IMR-90 (cell line): ENCODE measurements around the gene DHRS7C. TPM values are rescaled to one million over a fixed set of nuclear protein-coding genes. Genes with fewer than 3 reads are reported as not detected.

Experiments used
- ATAC-seq: fragments of 200-7000 bp; cut with Tn5 transposase; 2 replicates; pipeline ENCODE4 v1.9.1; 2020; ENCODE audit warnings: low read depth, mild to moderate bottlenecking, moderate library complexity
- BruUV-seq: library from RNA; stranded (reverse); fragments of 400-500 nt; replicated peaks from 2 replicates; lab custom pipeline; 2021; lab: Mats Ljungman, UMichigan
- CTCF ChIA-PET: fragments of 300-600 bp; formaldehyde crosslinking; extraction: SDS; loops from one replicate; lab custom pipeline; 2021; ENCODE audit warnings: antibody characterized with exemption; lab: Yijun Ruan, JAX
- POLR2A ChIA-PET: fragments of 300-600 bp; sonication (Branson Sonifier 250); formaldehyde crosslinking; loops from one replicate; lab custom pipeline; 2022; ENCODE audit warnings: antibody characterized with exemption; ENCODE audit not compliant: unreplicated experiment; lab: Charles Lee
- DNase-seq: peaks from one replicate; pipeline ENCODE4 v3.0.0; 2013
- H2AFZ ChIP-seq: replicated peaks from 2 replicates; pipeline ENCODE3; 2013; ENCODE audit warnings: low read length, mild to moderate bottlenecking; ENCODE audit not compliant: poor library complexity
- H2AK5ac ChIP-seq: 2 replicates; pipeline ENCODE4 v1.6.1; 2013; ENCODE audit warnings: low read depth, low read length, inconsistent platforms
- H2AK9ac ChIP-seq: replicated peaks from 2 replicates; pipeline ENCODE3; 2013; ENCODE audit warnings: mild to moderate bottlenecking, low read depth, low read length, moderate library complexity; ENCODE audit not compliant: poor library complexity
- H2BK120ac ChIP-seq: 2 replicates; pipeline ENCODE4 v1.6.1; 2013; ENCODE audit warnings: low read depth, low read length, inconsistent platforms
- H2BK15ac ChIP-seq: 3 replicates; pipeline ENCODE4 v1.6.1; 2013; ENCODE audit warnings: low read depth, low read length, inconsistent platforms
- H2BK20ac ChIP-seq: 2 replicates; pipeline ENCODE4 v1.6.1; 2013; ENCODE audit warnings: low read depth, mild to moderate bottlenecking, inconsistent platforms, low read length, moderate library complexity
- H2BK5ac ChIP-seq: 2 replicates; pipeline ENCODE4 v1.6.1; 2013; ENCODE audit warnings: mild to moderate bottlenecking, low read depth, low read length, inconsistent platforms; ENCODE audit not compliant: poor library complexity, severe bottlenecking
- H3K14ac ChIP-seq: replicated peaks from 2 replicates; pipeline ENCODE4 v1.6.1; 2013; ENCODE audit warnings: low read depth, low read length, inconsistent platforms
- H3K18ac ChIP-seq: 2 replicates; pipeline ENCODE4 v1.6.1; 2013; ENCODE audit warnings: low read depth, low read length, control low read depth
- H3K23ac ChIP-seq: 2 replicates; pipeline ENCODE4 v1.6.1; 2013; ENCODE audit warnings: low read depth, low read length, inconsistent platforms
- H3K27ac ChIP-seq: 2 replicates; pipeline ENCODE4 v1.5.1; 2013; ENCODE audit warnings: mild to moderate bottlenecking, control low read depth, low read length; ENCODE audit not compliant: insufficient read depth
- H3K27me3 ChIP-seq: 2 replicates; pipeline ENCODE4 v1.6.1; 2013; ENCODE audit warnings: low read length; ENCODE audit not compliant: control insufficient read depth, insufficient read depth
- H3K36me3 ChIP-seq: 2 replicates; pipeline ENCODE4 v1.6.1; 2013; ENCODE audit warnings: low read length, mixed read lengths; ENCODE audit not compliant: control insufficient read depth, insufficient read depth
- H3K4ac ChIP-seq: 2 replicates; pipeline ENCODE4 v1.6.1; 2013; ENCODE audit warnings: low read depth, low read length, inconsistent platforms
- H3K4me1 ChIP-seq: 2 replicates; pipeline ENCODE4 v1.6.1; 2013; ENCODE audit warnings: low read length, mixed read lengths; ENCODE audit not compliant: control insufficient read depth, insufficient read depth
- H3K4me2 ChIP-seq: 2 replicates; pipeline ENCODE4 v1.6.1; 2013; ENCODE audit warnings: low read depth, mild to moderate bottlenecking, control low read depth, low read length, moderate library complexity
- H3K4me3 ChIP-seq: 2 replicates; pipeline ENCODE4 v1.5.1; 2013; ENCODE audit warnings: low read depth, mild to moderate bottlenecking, control low read depth, low read length, moderate library complexity; ENCODE audit not compliant: insufficient read depth
- H3K56ac ChIP-seq: 2 replicates; pipeline ENCODE4 v1.6.1; 2013; ENCODE audit warnings: low read length, inconsistent platforms; ENCODE audit not compliant: insufficient read depth; ENCODE audit errors: extremely low read depth
- H3K79me1 ChIP-seq, 2 experiments: 2 replicates each; pipeline ENCODE4 v1.6.1; 2013; ENCODE audit warnings: low read length in 2 of 2, inconsistent platforms in 1 of 2, low read depth in 1 of 2
- H3K9ac ChIP-seq: 2 replicates; pipeline ENCODE4 v1.6.1; 2013; ENCODE audit warnings: low read depth, low read length, control low read depth
- H3K9me1 ChIP-seq: 2 replicates; pipeline ENCODE4 v1.6.1; 2013; ENCODE audit warnings: low read length, inconsistent platforms; ENCODE audit not compliant: insufficient read depth
- H3K9me3 ChIP-seq: 2 replicates; pipeline ENCODE4 v1.6.1; 2013; ENCODE audit warnings: low read length; ENCODE audit not compliant: control insufficient read depth, insufficient read depth
- H4K20me1 ChIP-seq: 2 replicates; pipeline ENCODE4 v1.6.1; 2013; ENCODE audit warnings: low read length, inconsistent platforms; ENCODE audit not compliant: insufficient read depth
- H4K5ac ChIP-seq: 2 replicates; pipeline ENCODE4 v1.6.1; 2013; ENCODE audit warnings: mild to moderate bottlenecking, low read depth, low read length, control low read depth
- H4K8ac ChIP-seq, 2 experiments: 2 replicates each; pipeline ENCODE4 v1.6.1; 2013; ENCODE audit warnings: low read depth in 2 of 2, low read length in 2 of 2, control low read depth in 1 of 2, inconsistent platforms in 1 of 2
- H4K91ac ChIP-seq: 2 replicates; pipeline ENCODE4 v1.6.1; 2013; ENCODE audit warnings: low read depth, low read length, inconsistent platforms; ENCODE audit not compliant: insufficient read depth
- BHLHE40 ChIP-seq: fragments of 150-350 bp; IDR thresholded peaks from 2 replicates; pipeline ENCODE4 v1.6.1; 2016; ENCODE audit warnings: mild to moderate bottlenecking, low read depth, low read length
- CEBPB ChIP-seq: IDR thresholded peaks from 2 replicates; pipeline ENCODE4 v1.6.1; 2012; ENCODE audit warnings: low read depth, low read length, improper control_type of control experiment
- CHD1 ChIP-seq: IDR thresholded peaks from 2 replicates; pipeline ENCODE4 v1.6.1; 2012; ENCODE audit warnings: low read depth, low read length, improper control_type of control experiment
- FOS ChIP-seq: fragments of 150-350 bp; IDR thresholded peaks from 2 replicates; pipeline ENCODE4 v1.6.1; 2016; ENCODE audit warnings: low read depth, low read length
- MAFK ChIP-seq: IDR thresholded peaks from 2 replicates; pipeline ENCODE4 v1.6.1; 2012; ENCODE audit warnings: low read depth, low read length, improper control_type of control experiment
- MAZ ChIP-seq: IDR thresholded peaks from 2 replicates; pipeline ENCODE4 v1.6.1; 2012; ENCODE audit warnings: low read depth, mild to moderate bottlenecking, low read length, improper control_type of control experiment, moderate library complexity, borderline replicate concordance
- MXI1 ChIP-seq: IDR thresholded peaks from 2 replicates; pipeline ENCODE4 v1.6.1; 2012; ENCODE audit warnings: low read depth, mild to moderate bottlenecking, low read length, moderate library complexity, borderline replicate concordance
- NFE2L2 ChIP-seq: fragments of 150-350 bp; IDR thresholded peaks from 2 replicates; pipeline ENCODE4 v1.6.1; 2016; ENCODE audit warnings: low read depth, mild to moderate bottlenecking, low read length
- POLR2A ChIP-seq: IDR thresholded peaks from 2 replicates; pipeline ENCODE4 v1.6.1; 2012; ENCODE audit warnings: mild to moderate bottlenecking, low read depth, low read length
- RAD21 ChIP-seq: IDR thresholded peaks from 2 replicates; pipeline ENCODE4 v1.6.1; 2012; ENCODE audit warnings: low read length, improper control_type of control experiment
- RCOR1 ChIP-seq: IDR thresholded peaks from 2 replicates; pipeline ENCODE4 v1.6.1; 2012; ENCODE audit warnings: mild to moderate bottlenecking, low read length, improper control_type of control experiment; ENCODE audit not compliant: insufficient replicate concordance
- RFX5 ChIP-seq: IDR thresholded peaks from 2 replicates; pipeline ENCODE4 v1.8.0; 2012; ENCODE audit warnings: low read depth, mild to moderate bottlenecking, low read length, moderate library complexity
- SMC3 ChIP-seq: fragments of 150-350 bp; IDR thresholded peaks from 2 replicates; pipeline ENCODE4 v1.6.1; 2016; ENCODE audit warnings: low read depth, mild to moderate bottlenecking, antibody characterized with exemption, low read length, moderate library complexity
- WGBS, 2 experiments: methylation state at CpG; one replicate each; pipeline versions ENCODE4 v1.1.5 to v1.1.7; 2013; ENCODE audit warnings: missing lambda C conversion rate in 2 of 2; ENCODE audit not compliant: insufficient read length in 1 of 2; ENCODE audit errors: extremely low coverage in 2 of 2; 5-methylcytosine and 5-hydroxymethylcytosine counted together
- dilution Hi-C: fragments of 300-500 bp; cut with HindIII; formaldehyde crosslinking; loops from one replicate; pipeline ENCODE4 v1.14.3; 2018; ENCODE audit warnings: low sequenced_read_pairs; ENCODE audit not compliant: unreplicated experiment
- in situ Hi-C: fragments of 300-500 bp; cut with MboI; formaldehyde crosslinking; loops from 3 replicates; pipeline ENCODE4 v1.14.3; 2019; ENCODE audit warnings: low sequenced_read_pairs, inconsistent platforms, mixed read lengths
- intact Hi-C: fragments of 100-400 bp; cut with micrococcal nuclease; formaldehyde crosslinking; loops from 2 replicates; pipeline ENCODE4 v1.10.0; 2022
- polyA plus RNA-seq, 3 experiments: library from polyadenylated mRNA; depleted of rRNA; stranded (reverse); fragments of >200 nt; gene quantifications; 2 replicates each; pipeline ENCODE4 v1.2.3, GENCODE V29; 2012; ENCODE audit warnings: low replicate concordance in 1 of 3
- total RNA-seq: library from RNA; depleted of rRNA; stranded (reverse); fragments of >200 nt; gene quantifications from 2 replicates; pipeline ENCODE4 v1.2.3, GENCODE V29; 2012
- TF ChIP-seq, protein P1 (sequence below): fragments of 150-350 bp; IDR thresholded peaks from 2 replicates; pipeline ENCODE4 v1.6.1; 2017; ENCODE audit warnings: mild to moderate bottlenecking, antibody characterized with exemption, low read length, low read depth
- TF ChIP-seq, protein P2 (sequence below): conservative IDR thresholded peaks from 2 replicates; pipeline ENCODE4 v1.5.1; 2012; ENCODE audit warnings: mild to moderate bottlenecking, low read depth, low read length, improper control_type of control experiment
- TF ChIP-seq, protein P3 (sequence below): fragments of 150-350 bp; IDR thresholded peaks from 2 replicates; pipeline ENCODE4 v1.6.1; 2016; ENCODE audit warnings: low read depth, mild to moderate bottlenecking, low read length, moderate library complexity, borderline replicate concordance

The DHRS7C gene
- total and polyA plus RNA-seq, 2 of the 4 experiments (the other 2 are of a cell fraction), result not detected

DNA sequence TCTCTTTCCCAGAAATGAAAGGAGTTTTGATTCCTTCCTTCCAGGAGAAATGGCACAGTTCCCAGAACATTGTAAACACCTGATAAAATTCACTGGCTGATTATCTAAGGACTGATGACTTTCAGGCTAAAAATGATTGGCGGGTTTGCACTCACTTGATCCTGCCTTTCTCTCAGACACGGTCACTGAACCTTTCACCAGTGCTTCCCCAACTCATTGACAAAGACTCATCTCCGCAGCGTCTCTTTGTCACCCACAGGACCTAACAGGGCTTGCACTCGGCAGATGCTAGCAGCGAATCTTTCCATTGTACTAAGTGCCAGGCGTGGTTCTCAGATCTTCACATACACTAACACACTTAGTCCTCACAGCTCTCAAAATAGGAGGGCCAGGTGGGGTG is 7.3 kb upstream of the DHRS7C start:
- Histone ChIP-seq H2AK5ac (no peak overlapping the region), H2BK20ac (no peak overlapping the region), H2AK9ac (no peak overlapping the region), H4K91ac (no peak overlapping the region), H3K18ac (no peak overlapping the region), H3K14ac (no peak overlapping the region), H3K36me3 (no peaks in the 10 kb centered on the region), H3K9ac (no peak overlapping the region), H3K23ac (no peak overlapping the region), H4K5ac (no peak overlapping the region), H3K9me1 (no peaks in the 10 kb centered on the region), H3K56ac (no peak overlapping the region), H3K79me1 (no peaks in the 10 kb centered on the region), H2BK120ac (no peak overlapping the region), H4K8ac (no peak overlapping the region), H3K27me3 (no peaks in the 10 kb centered on the region), H3K9me3 (no peaks in the 10 kb centered on the region), H3K4ac (no peak overlapping the region), H2BK15ac (no peak overlapping the region), H4K20me1 (no peaks in the 10 kb centered on the region), H3K4me2 (no peak overlapping the region), H2AFZ (no peak overlapping the region), H3K4me3 (no peak overlapping the region), H3K4me1 (no peaks in the 10 kb centered on the region), H2BK5ac (no peak overlapping the region), H3K27ac (no peak overlapping the region)
- dilution Hi-C loops, result no loop called here
- TF ChIP-seq, protein P1, sequence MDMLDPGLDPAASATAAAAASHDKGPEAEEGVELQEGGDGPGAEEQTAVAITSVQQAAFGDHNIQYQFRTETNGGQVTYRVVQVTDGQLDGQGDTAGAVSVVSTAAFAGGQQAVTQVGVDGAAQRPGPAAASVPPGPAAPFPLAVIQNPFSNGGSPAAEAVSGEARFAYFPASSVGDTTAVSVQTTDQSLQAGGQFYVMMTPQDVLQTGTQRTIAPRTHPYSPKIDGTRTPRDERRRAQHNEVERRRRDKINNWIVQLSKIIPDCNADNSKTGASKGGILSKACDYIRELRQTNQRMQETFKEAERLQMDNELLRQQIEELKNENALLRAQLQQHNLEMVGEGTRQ, result no peak
- TF ChIP-seq FOS (no peak), NFE2L2 (no peak), SMC3 (no peak), MXI1 (no peak), MAFK (no peak), MAZ (no peak), CEBPB (no peak), RFX5 (no peak), RCOR1 (no peak), BHLHE40 (no peak), CHD1 (no peak), POLR2A (no peak), RAD21 (no peak)
- TF ChIP-seq, protein P2, sequence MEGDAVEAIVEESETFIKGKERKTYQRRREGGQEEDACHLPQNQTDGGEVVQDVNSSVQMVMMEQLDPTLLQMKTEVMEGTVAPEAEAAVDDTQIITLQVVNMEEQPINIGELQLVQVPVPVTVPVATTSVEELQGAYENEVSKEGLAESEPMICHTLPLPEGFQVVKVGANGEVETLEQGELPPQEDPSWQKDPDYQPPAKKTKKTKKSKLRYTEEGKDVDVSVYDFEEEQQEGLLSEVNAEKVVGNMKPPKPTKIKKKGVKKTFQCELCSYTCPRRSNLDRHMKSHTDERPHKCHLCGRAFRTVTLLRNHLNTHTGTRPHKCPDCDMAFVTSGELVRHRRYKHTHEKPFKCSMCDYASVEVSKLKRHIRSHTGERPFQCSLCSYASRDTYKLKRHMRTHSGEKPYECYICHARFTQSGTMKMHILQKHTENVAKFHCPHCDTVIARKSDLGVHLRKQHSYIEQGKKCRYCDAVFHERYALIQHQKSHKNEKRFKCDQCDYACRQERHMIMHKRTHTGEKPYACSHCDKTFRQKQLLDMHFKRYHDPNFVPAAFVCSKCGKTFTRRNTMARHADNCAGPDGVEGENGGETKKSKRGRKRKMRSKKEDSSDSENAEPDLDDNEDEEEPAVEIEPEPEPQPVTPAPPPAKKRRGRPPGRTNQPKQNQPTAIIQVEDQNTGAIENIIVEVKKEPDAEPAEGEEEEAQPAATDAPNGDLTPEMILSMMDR, result no peak
- TF ChIP-seq, protein P3, sequence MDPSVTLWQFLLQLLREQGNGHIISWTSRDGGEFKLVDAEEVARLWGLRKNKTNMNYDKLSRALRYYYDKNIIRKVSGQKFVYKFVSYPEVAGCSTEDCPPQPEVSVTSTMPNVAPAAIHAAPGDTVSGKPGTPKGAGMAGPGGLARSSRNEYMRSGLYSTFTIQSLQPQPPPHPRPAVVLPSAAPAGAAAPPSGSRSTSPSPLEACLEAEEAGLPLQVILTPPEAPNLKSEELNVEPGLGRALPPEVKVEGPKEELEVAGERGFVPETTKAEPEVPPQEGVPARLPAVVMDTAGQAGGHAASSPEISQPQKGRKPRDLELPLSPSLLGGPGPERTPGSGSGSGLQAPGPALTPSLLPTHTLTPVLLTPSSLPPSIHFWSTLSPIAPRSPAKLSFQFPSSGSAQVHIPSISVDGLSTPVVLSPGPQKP, result no peak
- CTCF ChIA-PET, result no interaction called here
- intact Hi-C loops, result no loop called here
- 45% methylated on average over 2 of the region's 7 CpGs; no CpG with 5 or more reads in 1 of the 2 experiments for WGBS, 2 experiments
- POLR2A ChIA-PET, result no interaction called here
- ATAC-seq (no peak), DNase-seq (no peak)
- in situ Hi-C loops, result no loop called here
- BruUV-seq, result no TSS peak
